ENCODE results near the gene STX4. TPM values are rescaled to one million over a fixed set of nuclear protein-coding genes. Genes with fewer than 3 reads are reported as not detected.

STX4 gene
- total RNA-seq, 1 experiment from 2014 or later, result 29.2 TPM

GRCh38 chr16:31022544-31023251 is 10.7 kb upstream of the STX4 start:
- no peak overlapping the region for H3K4me3 Mint-ChIP-seq (ENCODE audit: unreplicated experiment)
- POLR2A ChIA-PET, result no interaction called here
- H3K36me3 Mint-ChIP-seq (ENCODE audit: insufficient read depth, unreplicated experiment), result no peaks in the 10 kb centered on the region
- H3K27me3 Mint-ChIP-seq (ENCODE audit: insufficient read depth, unreplicated experiment), result no peaks in the 10 kb centered on the region
- intact Hi-C loops (cut with micrococcal nuclease; ENCODE audit: unreplicated experiment), result no loop called here
- Histone ChIP-seq H3K36me3 (ENCODE audit: control insufficient read depth, insufficient read depth, low read length) (no peaks in the 10 kb centered on the region), H3K9me3 (no peaks in the 10 kb centered on the region), H3K27me3 (replicated peaks; ENCODE audit: control insufficient read depth, insufficient read depth, low read length) (no peaks in the 10 kb centered on the region), H3K4me1 (no peaks in the 10 kb centered on the region), H3K4me3 (ENCODE audit: low read depth, low read length) (no peak overlapping the region)
- no peak for TF ChIP-seq CTCF (IDR thresholded peaks at IDR 0.05; ENCODE audit: insufficient read depth in 1 of 2, low read depth in 1 of 2, low read length in 1 of 2, severe bottlenecking in 1 of 2, unreplicated experiment in 1 of 2)
- no peak overlapping the region for H3K27ac Mint-ChIP-seq (ENCODE audit: unreplicated experiment)
- BruUV-seq (replicated peaks), result no TSS peak
- DNase-seq, result no peak
- peaks cover 13% of the 10 kb centered on the region for H3K4me1 Mint-ChIP-seq (ENCODE audit: low read depth, unreplicated experiment)
- CTCF ChIA-PET, result interaction anchor here (0.6 to 0.7 kb wide), 2 partner anchors 69 to 275 kb away, joined by 3 to 5 read pairs; partner anchors contain the start of gene PHKG2
- no peaks in the 10 kb centered on the region for H3K9me3 Mint-ChIP-seq (ENCODE audit: unreplicated experiment)

GRCh38 chr16:31023252-31023602 is 10.1 kb upstream of the STX4 start:
- Histone ChIP-seq H3K27me3 (replicated peaks; ENCODE audit: control insufficient read depth, insufficient read depth, low read length) (no peaks in the 10 kb centered on the region), H3K4me1 (no peaks in the 10 kb centered on the region), H3K9me3 (no peaks in the 10 kb centered on the region), H3K4me3 (ENCODE audit: low read depth, low read length) (no peak overlapping the region), H3K36me3 (ENCODE audit: control insufficient read depth, insufficient read depth, low read length) (no peaks in the 10 kb centered on the region)
- TF ChIP-seq CTCF (IDR thresholded peaks at IDR 0.05; ENCODE audit: insufficient read depth in 1 of 2, low read depth in 1 of 2, low read length in 1 of 2, severe bottlenecking in 1 of 2, unreplicated experiment in 1 of 2), result no peak
- Mint-ChIP-seq H3K36me3 (ENCODE audit: insufficient read depth, unreplicated experiment) (no peaks in the 10 kb centered on the region), H3K27me3 (ENCODE audit: insufficient read depth, unreplicated experiment) (no peaks in the 10 kb centered on the region), H3K4me1 (ENCODE audit: low read depth, unreplicated experiment) (peaks cover 13% of the 10 kb centered on the region), H3K4me3 (ENCODE audit: unreplicated experiment) (no peak overlapping the region), H3K27ac (ENCODE audit: unreplicated experiment) (no peak overlapping the region), H3K9me3 (ENCODE audit: unreplicated experiment) (no peaks in the 10 kb centered on the region)
- ChIA-PET POLR2A (no interaction called here), CTCF (interaction anchor here (0.6 to 0.7 kb wide), 2 partner anchors 70 to 275 kb away, joined by 3 to 5 read pairs; partner anchors contain the start of gene PHKG2)
- BruUV-seq (replicated peaks), result no TSS peak
- intact Hi-C loops (cut with micrococcal nuclease; ENCODE audit: unreplicated experiment), result no loop called here
- no peak for DNase-seq

- no peak overlapping the region for H3K27ac Mint-ChIP-seq (ENCODE audit: unreplicated experiment)
- intact Hi-C loops (cut with micrococcal nuclease; ENCODE audit: unreplicated experiment), result no loop called here
- Histone ChIP-seq H3K9me3 (no peaks in the 10 kb centered on the region), H3K4me3 (ENCODE audit: low read depth, low read length) (no peak overlapping the region), H3K36me3 (ENCODE audit: control insufficient read depth, insufficient read depth, low read length) (no peaks in the 10 kb centered on the region), H3K27me3 (replicated peaks; ENCODE audit: control insufficient read depth, insufficient read depth, low read length) (no peaks in the 10 kb centered on the region), H3K4me1 (no peaks in the 10 kb centered on the region)
- TF ChIP-seq CTCF (IDR thresholded peaks at IDR 0.05; ENCODE audit: insufficient read depth in 1 of 2, low read depth in 1 of 2, low read length in 1 of 2, severe bottlenecking in 1 of 2, unreplicated experiment in 1 of 2), result no peak
- no peaks in the 10 kb centered on the region for H3K36me3 Mint-ChIP-seq (ENCODE audit: insufficient read depth, unreplicated experiment)
- no peaks in the 10 kb centered on the region for H3K27me3 Mint-ChIP-seq (ENCODE audit: insufficient read depth, unreplicated experiment)
- CTCF ChIA-PET, result no interaction called here
- no peak for DNase-seq
- BruUV-seq (replicated peaks), result no TSS peak
- no peak overlapping the region for H3K4me3 Mint-ChIP-seq (ENCODE audit: unreplicated experiment)
- POLR2A ChIA-PET, result interaction anchor here (0.6 kb wide), 1 partner anchor 149 kb away, joined by 5 read pairs; no protein-coding TSS in a partner anchor
- H3K4me1 Mint-ChIP-seq (ENCODE audit: low read depth, unreplicated experiment), result peaks cover 13% of the 10 kb centered on the region
- no peaks in the 10 kb centered on the region for H3K9me3 Mint-ChIP-seq (ENCODE audit: unreplicated experiment)
Observed at GRCh38 chr16:31023627-31024226, 9.6 kb upstream of the STX4 start.
